Loucy (cell line): ENCODE data around the gene PLEKHA6.

Experiments used
- H2AFZ ChIP-seq: fragments of 200-600 bp; sonication (generic); 2 replicates; pipeline ENCODE4 v1.6.0; 2016; ENCODE audit warnings: antibody characterized with exemption, mild to moderate bottlenecking, low read length, moderate library complexity
- H3F3A ChIP-seq: fragments of 200-600 bp; 2 replicates; pipeline ENCODE4 v1.6.0; 2016; ENCODE audit warnings: antibody characterized with exemption, low read depth, mild to moderate bottlenecking
- H3K27me3 ChIP-seq: fragments of 200-600 bp; sonication (generic); 2 replicates; pipeline ENCODE4 v1.6.1; 2014; ENCODE audit warnings: low read length, mild to moderate bottlenecking; ENCODE audit not compliant: insufficient read depth, poor library complexity, severe bottlenecking
- H3K36me3 ChIP-seq: fragments of 200-600 bp; sonication (generic); 2 replicates; pipeline ENCODE4 v1.6.1; 2016; ENCODE audit warnings: low read length; ENCODE audit not compliant: insufficient read depth
- H3K4me1 ChIP-seq: fragments of 200-600 bp; sonication (generic); 2 replicates; pipeline ENCODE4 v1.5.1; 2014; ENCODE audit warnings: low read length, mild to moderate bottlenecking; ENCODE audit not compliant: insufficient read depth, poor library complexity, severe bottlenecking
- H3K4me2 ChIP-seq: fragments of 200-600 bp; sonication (generic); 2 replicates; pipeline ENCODE4 v1.6.0; 2014; ENCODE audit warnings: antibody characterized with exemption, low read length, low read depth, mild to moderate bottlenecking; ENCODE audit not compliant: poor library complexity, severe bottlenecking
- H3K4me3 ChIP-seq: fragments of 200-600 bp; sonication (generic); 2 replicates; pipeline ENCODE4 v1.5.1; 2014; ENCODE audit warnings: low read length, mild to moderate bottlenecking, mixed read lengths; ENCODE audit not compliant: poor library complexity, severe bottlenecking
- H3K79me2 ChIP-seq: fragments of 200-600 bp; sonication (generic); 2 replicates; pipeline ENCODE4 v1.6.1; 2014; ENCODE audit warnings: low read length; ENCODE audit not compliant: insufficient read depth
- H3K9ac ChIP-seq: fragments of 200-600 bp; sonication (generic); 2 replicates; pipeline ENCODE4 v1.6.0; 2014; ENCODE audit warnings: mild to moderate bottlenecking, low read depth, low read length, moderate library complexity; ENCODE audit not compliant: poor library complexity, severe bottlenecking
- H3K9me2 ChIP-seq: fragments of 200-600 bp; sonication (generic); replicated peaks from 2 replicates; pipeline ENCODE4 v1.6.1; 2016; ENCODE audit warnings: low read depth, low read length, mixed read lengths
- H3K9me3 ChIP-seq: fragments of 200-600 bp; sonication (generic); 2 replicates; pipeline ENCODE4 v1.6.1; 2014; ENCODE audit warnings: mild to moderate bottlenecking, antibody characterized with exemption, low read length, low read depth; ENCODE audit not compliant: insufficient read depth
- H4K20me1 ChIP-seq: fragments of 200-600 bp; sonication (generic); 2 replicates; pipeline ENCODE4 v1.6.0; 2014; ENCODE audit warnings: antibody characterized with exemption, low read length, mild to moderate bottlenecking; ENCODE audit not compliant: insufficient read depth, poor library complexity, severe bottlenecking
- EZH2phosphoT487 ChIP-seq: fragments of 200-600 bp; IDR thresholded peaks from 2 replicates; pipeline ENCODE4 v1.6.1; 2018; ENCODE audit warnings: antibody characterized with exemption, mild to moderate bottlenecking, moderate library complexity, borderline replicate concordance
- TF ChIP-seq, protein P1 (sequence below): fragments of 200-600 bp; sonication (generic); conservative IDR thresholded peaks from 2 replicates; pipeline ENCODE4 v1.5.1; 2014; ENCODE audit warnings: mild to moderate bottlenecking, antibody characterized with exemption, low read length

The PLEKHA6 gene

DNA sequence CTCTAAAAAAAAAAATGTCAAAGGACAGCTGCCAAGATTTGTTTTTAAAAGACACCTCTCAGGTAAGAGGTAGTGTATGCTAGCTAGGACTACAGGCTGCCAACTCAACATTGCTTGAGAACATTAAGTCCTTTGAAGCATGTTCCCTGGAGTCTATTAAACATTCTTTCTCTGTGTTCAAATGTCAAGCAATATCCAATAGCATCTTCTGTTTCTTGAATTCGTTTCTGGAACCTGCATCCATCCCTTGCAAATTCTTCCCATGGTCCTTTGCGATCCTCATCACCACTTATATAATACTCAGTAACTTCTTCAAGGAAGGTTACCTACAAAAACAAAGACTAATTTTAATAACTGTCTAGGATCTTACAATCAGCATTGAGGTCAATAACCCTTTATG, 46.3 kb upstream of the PLEKHA6 start:
- H3K9ac ChIP-seq = peak overlapping the region; percentile 99
- H3K79me2 ChIP-seq = peaks cover 99% of the 10 kb centered on the region
- peaks cover 6% of the 10 kb centered on the region for H3K27me3 ChIP-seq
- peak overlapping the region; percentile 74 for H3K4me2 ChIP-seq
- H3K9me2 ChIP-seq = no peaks in the 10 kb centered on the region
- peaks cover 35% of the 10 kb centered on the region for H3K4me1 ChIP-seq
- H4K20me1 ChIP-seq = peaks cover 85% of the 10 kb centered on the region
- peak overlapping the region; percentile 99 for H3K4me3 ChIP-seq
- no peaks in the 10 kb centered on the region for H3F3A ChIP-seq
- H3K9me3 ChIP-seq = no peaks in the 10 kb centered on the region
- peaks cover 43% of the 10 kb centered on the region for H3K36me3 ChIP-seq
- TF ChIP-seq, protein P1, sequence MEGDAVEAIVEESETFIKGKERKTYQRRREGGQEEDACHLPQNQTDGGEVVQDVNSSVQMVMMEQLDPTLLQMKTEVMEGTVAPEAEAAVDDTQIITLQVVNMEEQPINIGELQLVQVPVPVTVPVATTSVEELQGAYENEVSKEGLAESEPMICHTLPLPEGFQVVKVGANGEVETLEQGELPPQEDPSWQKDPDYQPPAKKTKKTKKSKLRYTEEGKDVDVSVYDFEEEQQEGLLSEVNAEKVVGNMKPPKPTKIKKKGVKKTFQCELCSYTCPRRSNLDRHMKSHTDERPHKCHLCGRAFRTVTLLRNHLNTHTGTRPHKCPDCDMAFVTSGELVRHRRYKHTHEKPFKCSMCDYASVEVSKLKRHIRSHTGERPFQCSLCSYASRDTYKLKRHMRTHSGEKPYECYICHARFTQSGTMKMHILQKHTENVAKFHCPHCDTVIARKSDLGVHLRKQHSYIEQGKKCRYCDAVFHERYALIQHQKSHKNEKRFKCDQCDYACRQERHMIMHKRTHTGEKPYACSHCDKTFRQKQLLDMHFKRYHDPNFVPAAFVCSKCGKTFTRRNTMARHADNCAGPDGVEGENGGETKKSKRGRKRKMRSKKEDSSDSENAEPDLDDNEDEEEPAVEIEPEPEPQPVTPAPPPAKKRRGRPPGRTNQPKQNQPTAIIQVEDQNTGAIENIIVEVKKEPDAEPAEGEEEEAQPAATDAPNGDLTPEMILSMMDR = no peak
- TF ChIP-seq EZH2phosphoT487 = no peak
- H2AFZ ChIP-seq = no peak overlapping the region

DNA sequence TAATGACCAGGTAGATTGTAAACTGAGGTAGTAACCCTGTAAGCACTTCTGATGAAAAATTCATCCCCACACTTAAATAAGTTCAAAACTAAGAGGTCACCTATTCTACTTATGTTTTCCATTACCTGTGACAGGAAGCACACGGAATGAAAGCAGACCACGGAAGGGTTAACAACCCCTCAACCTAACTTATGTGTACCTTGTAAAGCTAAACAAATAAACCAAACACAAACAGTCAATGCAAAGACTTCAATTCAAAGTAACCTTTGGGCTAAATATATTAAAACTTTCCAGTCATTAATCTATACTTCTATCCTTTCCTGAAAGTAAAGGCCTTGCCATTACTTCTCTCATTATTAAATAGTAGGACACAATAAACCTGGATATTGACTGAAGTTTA, 44.9 kb upstream of the PLEKHA6 start:
- peak overlapping the region; percentile 99 for H3K9ac ChIP-seq

DNA sequence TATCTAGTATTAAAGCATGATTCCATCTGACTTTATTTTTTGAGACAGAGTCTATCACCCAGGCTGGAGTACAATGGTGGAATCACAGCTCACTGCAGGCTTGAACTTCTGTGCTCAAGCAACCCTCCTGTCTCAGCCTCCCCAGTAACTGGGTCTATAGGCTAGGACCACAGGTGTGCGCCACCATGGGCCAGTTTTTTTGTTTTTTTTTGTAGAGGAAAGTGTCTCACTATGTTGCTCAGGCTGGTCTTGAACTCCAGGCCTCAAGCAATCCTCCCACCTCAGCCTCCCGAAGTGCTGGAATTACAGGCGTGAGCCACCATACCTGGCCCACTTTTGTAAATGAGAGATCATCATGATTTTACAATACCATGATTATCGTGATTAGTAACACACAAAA, 42.7 kb upstream of the PLEKHA6 start:
- Histone ChIP-seq H4K20me1 (peaks cover 49% of the 10 kb centered on the region), H3K9ac (no peak overlapping the region), H3K4me1 (peaks cover 23% of the 10 kb centered on the region), H3K4me3 (no peak overlapping the region), H3K9me3 (no peaks in the 10 kb centered on the region), H3K36me3 (peaks cover 69% of the 10 kb centered on the region), H3K79me2 (peaks cover 66% of the 10 kb centered on the region), H3K4me2 (no peak overlapping the region), H2AFZ (no peak overlapping the region), H3F3A (no peaks in the 10 kb centered on the region), H3K27me3 (no peaks in the 10 kb centered on the region), H3K9me2 (no peaks in the 10 kb centered on the region)
- TF ChIP-seq, protein P1 = no peak
- no peak for TF ChIP-seq EZH2phosphoT487

More for the DNA sequence above, 44.9 kb upstream of the PLEKHA6 start:
- Histone ChIP-seq H3K36me3 (peaks cover 55% of the 10 kb centered on the region), H3K9me2 (no peaks in the 10 kb centered on the region), H2AFZ (no peak overlapping the region), H4K20me1 (peaks cover 71% of the 10 kb centered on the region), H3K27me3 (no peaks in the 10 kb centered on the region), H3K4me1 (peaks cover 35% of the 10 kb centered on the region), H3F3A (no peaks in the 10 kb centered on the region), H3K79me2 (peaks cover 88% of the 10 kb centered on the region), H3K4me3 (peak overlapping the region; percentile 99), H3K4me2 (peak overlapping the region; percentile 74), H3K9me3 (no peaks in the 10 kb centered on the region)
- no peak for TF ChIP-seq EZH2phosphoT487
- TF ChIP-seq, protein P1 = no peak
